HepG2 (cell line): ENCODE results near the gene GTF2F1.

Experiments used
- MZF1 ChIP-seq: sonication (generic); formaldehyde crosslinking; IDR thresholded peaks from 2 replicates; pipeline ENCODE4 v1.8.1; 2023; ENCODE audit warnings: mild to moderate bottlenecking, missing genetic modification reagents, borderline replicate concordance
- TF ChIP-seq, protein P1 (sequence below): sonication (generic); formaldehyde crosslinking; IDR thresholded peaks from 2 replicates; pipeline ENCODE4 v1.5.0; 2020; ENCODE audit warnings: mild to moderate bottlenecking, missing genetic modification reagents, moderate library complexity

DNA sequence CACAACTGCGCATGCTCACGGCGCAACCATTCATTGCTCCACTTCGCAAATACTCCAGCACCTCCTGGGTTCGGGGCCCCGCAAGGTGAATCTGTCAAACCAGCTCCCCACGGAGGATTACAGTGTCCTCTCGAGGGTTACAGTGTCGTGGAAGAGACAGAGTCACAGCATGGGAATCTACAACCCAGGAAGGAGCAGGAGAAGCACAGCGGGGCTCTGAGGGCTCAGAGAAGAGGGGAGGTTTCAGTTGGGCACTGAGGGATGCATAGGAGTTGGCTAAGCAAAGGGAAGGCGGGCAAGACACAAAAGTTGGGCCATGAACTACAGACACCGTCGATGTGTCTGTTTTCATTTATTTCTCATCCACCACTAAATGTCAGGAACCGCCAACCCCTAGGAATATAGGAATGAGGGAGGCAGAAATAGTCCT is 1.0 kb upstream of the GTF2F1 start:
- no peak for TF ChIP-seq MZF1 (CRISPR knock-in tag)
- TF ChIP-seq, protein P1, sequence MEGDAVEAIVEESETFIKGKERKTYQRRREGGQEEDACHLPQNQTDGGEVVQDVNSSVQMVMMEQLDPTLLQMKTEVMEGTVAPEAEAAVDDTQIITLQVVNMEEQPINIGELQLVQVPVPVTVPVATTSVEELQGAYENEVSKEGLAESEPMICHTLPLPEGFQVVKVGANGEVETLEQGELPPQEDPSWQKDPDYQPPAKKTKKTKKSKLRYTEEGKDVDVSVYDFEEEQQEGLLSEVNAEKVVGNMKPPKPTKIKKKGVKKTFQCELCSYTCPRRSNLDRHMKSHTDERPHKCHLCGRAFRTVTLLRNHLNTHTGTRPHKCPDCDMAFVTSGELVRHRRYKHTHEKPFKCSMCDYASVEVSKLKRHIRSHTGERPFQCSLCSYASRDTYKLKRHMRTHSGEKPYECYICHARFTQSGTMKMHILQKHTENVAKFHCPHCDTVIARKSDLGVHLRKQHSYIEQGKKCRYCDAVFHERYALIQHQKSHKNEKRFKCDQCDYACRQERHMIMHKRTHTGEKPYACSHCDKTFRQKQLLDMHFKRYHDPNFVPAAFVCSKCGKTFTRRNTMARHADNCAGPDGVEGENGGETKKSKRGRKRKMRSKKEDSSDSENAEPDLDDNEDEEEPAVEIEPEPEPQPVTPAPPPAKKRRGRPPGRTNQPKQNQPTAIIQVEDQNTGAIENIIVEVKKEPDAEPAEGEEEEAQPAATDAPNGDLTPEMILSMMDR = no peak
